HG03460 (cell line): ENCODE results near the gene G6PC2.

Source experiments
- ATAC-seq: cut with Tn5 transposase; IDR thresholded peaks from one replicate; pipeline ENCODE4 v1.9.1; 2021; ENCODE audit not compliant: unreplicated experiment

G6PC2 gene

DNA sequence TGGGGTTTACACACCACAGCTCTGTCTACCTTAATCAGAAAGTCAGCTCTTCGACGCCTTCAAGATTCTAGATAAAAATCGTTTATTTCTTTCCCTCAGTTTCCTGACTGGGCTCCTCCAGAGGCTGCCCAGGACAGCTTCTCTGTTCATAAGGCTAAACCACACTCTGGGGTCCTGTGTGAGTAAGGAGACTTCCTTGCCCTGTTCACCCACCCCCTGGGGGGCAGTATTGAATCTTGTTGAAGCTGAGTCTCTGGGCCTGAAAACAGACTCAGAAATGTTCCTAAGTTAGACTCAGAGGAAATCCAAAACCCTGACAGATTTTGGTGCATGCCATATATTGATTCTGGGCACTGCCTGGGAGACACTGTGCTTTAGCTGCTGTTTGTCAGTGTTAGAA lies 43.0 kb downstream of the G6PC2 start:
- ATAC-seq = no peak

DNA sequence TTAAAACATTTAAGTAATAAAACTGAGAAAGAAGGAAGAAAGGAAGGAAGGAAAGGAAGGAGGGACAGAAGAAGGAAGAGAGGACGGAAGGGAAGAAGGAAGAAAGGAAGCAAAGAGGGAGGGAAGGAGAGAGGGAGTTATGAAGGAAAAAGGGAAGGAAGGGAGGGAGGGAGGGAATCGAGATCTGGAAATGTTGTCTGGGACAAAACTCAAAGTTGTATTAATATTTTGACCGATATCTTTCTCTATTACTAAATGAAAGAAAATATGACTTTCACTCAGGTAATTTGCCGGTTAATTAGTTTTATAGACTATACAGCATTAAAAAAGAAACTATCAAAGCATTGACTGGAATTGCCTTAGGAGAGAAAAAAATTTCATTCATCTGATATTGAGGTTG lies 44.4 kb downstream of the G6PC2 start:
- ATAC-seq = no peak

DNA sequence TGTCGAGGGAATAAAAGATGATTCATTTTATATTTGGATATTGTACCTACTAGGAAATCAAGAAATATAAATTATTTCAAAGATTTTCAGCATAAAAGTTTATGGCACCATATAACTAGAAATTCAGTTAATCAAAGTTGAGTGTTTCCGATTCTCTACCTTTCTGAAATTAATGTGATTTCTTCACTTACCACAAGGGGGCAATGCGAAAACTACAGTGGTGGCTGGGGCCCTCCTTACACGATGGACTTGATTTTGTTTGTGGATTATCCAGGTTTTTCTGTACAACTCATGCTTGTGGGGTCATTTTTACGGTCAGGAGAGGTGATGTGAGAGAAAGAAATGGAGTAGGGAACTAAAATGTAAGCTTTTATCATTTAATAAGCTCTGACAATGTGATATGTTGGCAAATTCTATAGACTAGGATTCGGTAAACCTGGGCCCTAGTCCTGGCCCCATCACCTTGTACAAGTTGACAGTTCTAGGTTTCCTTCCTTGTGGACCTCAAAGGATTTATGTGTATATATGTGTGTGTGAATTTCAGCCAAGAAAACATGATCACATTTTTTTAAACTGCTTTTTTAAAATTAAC lies 47.6 kb downstream of the G6PC2 start:
- no peak for ATAC-seq

GRCh38 chr2:168949324-168949723 lies 48.2 kb downstream of the G6PC2 start:
- ATAC-seq = no peak

DNA sequence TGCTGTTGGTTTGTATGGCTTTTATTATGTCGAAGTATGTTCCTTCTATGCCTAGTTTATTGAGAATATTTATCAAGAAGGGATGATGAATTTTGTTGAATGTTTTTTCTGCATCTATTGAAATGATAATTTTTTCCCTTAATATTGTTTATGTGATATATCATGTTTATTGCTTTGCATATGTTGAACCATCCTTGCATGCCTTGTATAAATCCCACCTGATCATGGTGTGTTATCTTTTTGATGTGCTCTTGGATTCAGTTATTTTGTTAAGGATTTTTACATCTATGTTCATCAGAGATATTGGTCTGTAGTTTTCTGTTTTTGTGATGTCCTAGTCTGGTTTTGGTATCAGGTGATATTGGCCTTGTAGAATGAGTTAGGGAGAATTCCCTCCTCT lies 50.8 kb downstream of the G6PC2 start:
- ATAC-seq = no peak

DNA sequence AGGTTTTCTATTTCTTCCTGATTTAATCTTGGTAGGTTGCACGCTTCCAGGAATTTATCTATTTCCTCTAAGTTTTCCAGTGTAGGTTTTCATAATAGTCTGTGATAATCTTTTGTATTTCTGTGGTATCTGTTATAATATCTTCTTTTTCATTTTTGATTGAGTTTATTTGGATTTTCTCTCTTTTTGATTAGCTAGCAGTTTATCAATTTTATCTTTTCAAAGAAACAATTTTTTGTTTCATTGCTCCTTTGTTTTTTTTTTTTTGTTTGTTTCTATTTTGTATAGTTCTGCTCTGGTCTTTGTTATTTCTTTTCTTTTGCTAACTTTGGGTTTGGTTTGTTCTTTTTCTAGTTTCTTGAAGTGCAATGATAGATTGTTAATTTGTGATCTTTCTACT lies 51.3 kb downstream of the G6PC2 start:
- no peak for ATAC-seq

GRCh38 chr2:168954256-168954655 lies 53.2 kb downstream of the G6PC2 start:
- no peak for ATAC-seq

- no peak for ATAC-seq
Observed at GRCh38 chr2:168955321-168955720, 54.2 kb downstream of the G6PC2 start.

DNA sequence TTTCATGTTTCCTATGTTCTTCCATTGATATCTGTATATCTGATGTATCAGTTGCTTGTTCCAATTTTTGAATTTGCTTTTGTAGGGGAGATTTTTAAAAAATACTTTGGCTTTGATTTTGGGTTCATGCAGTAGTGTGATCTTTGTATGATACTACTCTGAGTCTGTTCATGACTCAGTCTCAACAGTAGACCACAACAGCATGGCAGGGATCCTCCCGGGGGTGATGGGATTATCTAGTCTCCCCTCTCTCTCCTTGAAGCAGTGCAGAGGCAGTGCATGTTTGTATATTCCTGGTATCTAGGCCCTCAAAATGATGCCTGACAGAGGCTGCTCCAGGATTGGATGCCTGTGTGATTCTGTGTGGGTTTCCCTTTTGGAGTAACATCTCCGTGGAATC lies 55.3 kb downstream of the G6PC2 start:
- no peak for ATAC-seq
